H1 (cell line): ENCODE results near the gene CHRNG. TPM values are rescaled to one million over a fixed set of nuclear protein-coding genes. Genes with fewer than 3 reads are reported as not detected.
A peak's percentile ranks its signal among the peaks of the same experiment; 100 is the strongest.

Experiments used
- CTCF ChIA-PET: fragments of 300-600 bp; sonication (Branson Sonifier 250); formaldehyde crosslinking; loops from one replicate; lab custom pipeline; 2021; ENCODE audit not compliant: partially characterized antibody; lab: Charles Lee
- POLR2A ChIA-PET: fragments of 300-600 bp; sonication (Branson Sonifier 250); formaldehyde crosslinking; loops from one replicate; lab custom pipeline; 2021; ENCODE audit warnings: inconsistent platforms; ENCODE audit not compliant: partially characterized antibody; lab: Charles Lee
- DNase-seq, 2 experiments: peaks; one replicate each; pipeline versions ENCODE4 v3.0.0 to v3.0.0-alpha.2; 2010 to 2022; ENCODE audit warnings: low spot score in 2 of 2, low read depth in 1 of 2, mixed read lengths in 1 of 2
- FAIRE-seq: peaks from 2 replicates; lab custom pipeline; 2011; peaks lifted over from hg19 to GRCh38; lab: Jason Lieb, UNC
- H2AFZ ChIP-seq: 2 replicates; pipeline ENCODE4 v1.8.1; 2012; ENCODE audit warnings: low read length, inconsistent platforms
- H2AK5ac ChIP-seq: 2 replicates; pipeline ENCODE4 v1.6.1; 2013; ENCODE audit warnings: low read depth, low read length
- H2BK120ac ChIP-seq: replicated peaks from 2 replicates; pipeline ENCODE3; 2013; ENCODE audit warnings: low read depth, low read length, inconsistent platforms
- H2BK12ac ChIP-seq: 2 replicates; pipeline ENCODE4 v1.6.1; 2013; ENCODE audit warnings: low read depth, low read length
- H2BK15ac ChIP-seq: 2 replicates; pipeline ENCODE4 v1.6.1; 2013; ENCODE audit warnings: low read length
- H2BK20ac ChIP-seq: 2 replicates; pipeline ENCODE4 v1.6.1; 2013; ENCODE audit warnings: low read length
- H2BK5ac ChIP-seq: 2 replicates; pipeline ENCODE4 v1.6.1; 2013; ENCODE audit warnings: low read depth, low read length
- H3K14ac ChIP-seq: 2 replicates; pipeline ENCODE4 v1.6.1; 2013; ENCODE audit warnings: inconsistent platforms; ENCODE audit not compliant: insufficient read length
- H3K18ac ChIP-seq: 2 replicates; pipeline ENCODE4 v1.6.1; 2013; ENCODE audit warnings: low read length; ENCODE audit errors: extremely low read depth
- H3K23ac ChIP-seq: 2 replicates; pipeline ENCODE4 v1.6.1; 2013; ENCODE audit warnings: inconsistent platforms; ENCODE audit not compliant: insufficient read length
- H3K23me2 ChIP-seq: 2 replicates; pipeline ENCODE4 v1.6.1; 2013; ENCODE audit warnings: low read depth, low read length
- H3K27ac ChIP-seq: 2 replicates; pipeline ENCODE4 v1.6.1; 2011; ENCODE audit warnings: low read depth, low read length, inconsistent platforms
- H3K27me3 ChIP-seq, 4 experiments: replicated peaks in 1 of 4; 1 replicate in 1 of 4; 2 replicates in 3 of 4; pipeline versions ENCODE4 v1.6.1 to v1.8.1; 2011 to 2013; ENCODE audit warnings: low read length in 3 of 4, mild to moderate bottlenecking in 3 of 4, inconsistent platforms in 2 of 4, mixed read lengths in 2 of 4, moderate library complexity in 1 of 4; ENCODE audit not compliant: control insufficient read depth in 3 of 4, insufficient read depth in 3 of 4; ENCODE audit errors: extremely low read depth in 1 of 4
- H3K36me3 ChIP-seq, 4 experiments: 2 replicates each; pipeline versions ENCODE4 v1.6.1 to v1.8.1; 2011 to 2013; ENCODE audit warnings: mild to moderate bottlenecking in 4 of 4, low read length in 3 of 4, moderate library complexity in 2 of 4, control low read depth in 1 of 4, inconsistent platforms in 1 of 4; ENCODE audit not compliant: insufficient read depth in 4 of 4, control insufficient read depth in 2 of 4
- H3K4ac ChIP-seq: replicated peaks from 2 replicates; pipeline ENCODE3; 2013; ENCODE audit warnings: low read length, low read depth, mixed read lengths, inconsistent platforms; ENCODE audit not compliant: insufficient read length
- H3K4me1 ChIP-seq, 4 experiments: replicated peaks in 1 of 4; 1 replicate in 1 of 4; 2 replicates in 3 of 4; pipeline versions ENCODE4 v1.6.1 to v1.8.1; 2011 to 2013; ENCODE audit warnings: low read length in 3 of 4, inconsistent platforms in 2 of 4, mixed read lengths in 1 of 4; ENCODE audit not compliant: insufficient read depth in 4 of 4, control insufficient read depth in 3 of 4
- H3K4me2 ChIP-seq, 2 experiments: 2 replicates each; pipeline versions ENCODE4 v1.6.1 to v1.8.1; 2011 to 2013; ENCODE audit warnings: low read depth in 2 of 2, low read length in 2 of 2, control low read depth in 1 of 2, inconsistent platforms in 1 of 2, mild to moderate bottlenecking in 1 of 2; ENCODE audit not compliant: insufficient read depth in 1 of 2
- H3K4me3 ChIP-seq, 4 experiments: fragments of 200-600, 300-600 bp in 1 of 4; sonication (generic), shearing (Covaris generic), sonication (Bioruptor Twin) in 1 of 4; 2 replicates each; pipeline versions ENCODE4 v1.5.1 to v1.8.1; 2011 to 2016; ENCODE audit warnings: low read length in 4 of 4, low read depth in 3 of 4, control low read depth in 2 of 4, inconsistent platforms in 2 of 4, mild to moderate bottlenecking in 2 of 4, mixed read lengths in 1 of 4, moderate library complexity in 1 of 4; ENCODE audit not compliant: insufficient read depth in 2 of 4; ENCODE audit errors: extremely low read depth in 1 of 4
- H3K56ac ChIP-seq: replicated peaks from 2 replicates; pipeline ENCODE3; 2013; ENCODE audit warnings: low read depth, mild to moderate bottlenecking, mixed read lengths, low read length, inconsistent platforms; ENCODE audit not compliant: insufficient read length
- H3K79me1 ChIP-seq: 2 replicates; pipeline ENCODE4 v1.6.1; 2013; ENCODE audit warnings: low read depth, low read length, control low read depth
- H3K79me2 ChIP-seq, 2 experiments: 2 replicates each; pipeline versions ENCODE4 v1.6.1 to v1.8.1; 2012 to 2013; ENCODE audit warnings: low read length in 2 of 2, mild to moderate bottlenecking in 2 of 2, inconsistent platforms in 1 of 2; ENCODE audit not compliant: insufficient read depth in 2 of 2, control insufficient read depth in 1 of 2
- H3K9ac ChIP-seq, 4 experiments: replicated peaks in 1 of 4; 1 replicate in 1 of 4; 2 replicates in 3 of 4; pipeline versions ENCODE4 v1.6.1 to v1.8.1; 2011 to 2013; ENCODE audit warnings: low read depth in 3 of 4, low read length in 3 of 4, control low read depth in 2 of 4, mild to moderate bottlenecking in 2 of 4, moderate library complexity in 2 of 4, inconsistent platforms in 1 of 4; ENCODE audit errors: extremely low read depth in 1 of 4
- H3K9me3 ChIP-seq, 2 experiments: 2 replicates each; pipeline versions ENCODE4 v1.6.1 to v1.8.1; 2012 to 2013; ENCODE audit warnings: mild to moderate bottlenecking in 2 of 2, moderate library complexity in 2 of 2, control low read depth in 1 of 2, inconsistent platforms in 1 of 2, low read depth in 1 of 2, low read length in 1 of 2, mixed read lengths in 1 of 2; ENCODE audit not compliant: insufficient read depth in 2 of 2
- H4K20me1 ChIP-seq, 2 experiments: replicated peaks in 1 of 2; 2 replicates each; pipeline versions ENCODE3 to v1.8.1; 2011 to 2013; ENCODE audit warnings: inconsistent platforms in 2 of 2, low read length in 2 of 2, mild to moderate bottlenecking in 1 of 2; ENCODE audit not compliant: insufficient read depth in 2 of 2, control insufficient read depth in 1 of 2
- H4K5ac ChIP-seq: 2 replicates; pipeline ENCODE4 v1.6.1; 2013; ENCODE audit warnings: low read length, low read depth, mixed read lengths, inconsistent platforms; ENCODE audit not compliant: insufficient read length
- H4K8ac ChIP-seq: 2 replicates; pipeline ENCODE4 v1.8.0; 2013; ENCODE audit warnings: mild to moderate bottlenecking, moderate library complexity, low read length, inconsistent platforms; ENCODE audit not compliant: insufficient read depth; ENCODE audit errors: extremely low read depth
- H4K91ac ChIP-seq: replicated peaks from 2 replicates; pipeline ENCODE3; 2013; ENCODE audit warnings: low read length, mixed read lengths, inconsistent platforms; ENCODE audit not compliant: insufficient read length
- CBX8 ChIP-seq: fragments of 300-800, 300-1000 bp; sonication (generic); IDR thresholded peaks from 2 replicates; pipeline ENCODE4 v1.7.1; 2016; ENCODE audit warnings: low read depth, low read length, borderline replicate concordance
- CTCF ChIP-seq, 3 experiments: IDR thresholded peaks; 1 replicate in 2 of 3; 2 replicates in 1 of 3; pipeline versions ENCODE4 v1.5.1 to v1.6.1; 2011; ENCODE audit warnings: low read length in 3 of 3, mild to moderate bottlenecking in 3 of 3, inconsistent platforms in 2 of 3, low read depth in 1 of 3, moderate library complexity in 1 of 3; ENCODE audit not compliant: insufficient read depth in 1 of 3; ENCODE audit errors: control extremely low read depth in 1 of 3
- E2F6 ChIP-seq: IDR thresholded peaks from 2 replicates; pipeline ENCODE4 v1.6.1; 2012; ENCODE audit warnings: inconsistent platforms
- POLR2AphosphoS5 ChIP-seq: IDR thresholded peaks from 2 replicates; pipeline ENCODE4 v1.6.1; 2011; ENCODE audit warnings: low read depth, low read length
- RAD21 ChIP-seq, 2 experiments: IDR thresholded peaks in 1 of 2; conservative IDR thresholded peaks in 1 of 2; 2 replicates each; pipeline ENCODE4 v1.6.1; 2011; ENCODE audit warnings: low read depth in 2 of 2, low read length in 2 of 2, improper control_type of control experiment in 1 of 2, inconsistent platforms in 1 of 2, mild to moderate bottlenecking in 1 of 2, moderate library complexity in 1 of 2
- TCF12 ChIP-seq: IDR thresholded peaks from 2 replicates; pipeline ENCODE4 v1.6.1; 2011; ENCODE audit warnings: low read depth, mild to moderate bottlenecking, low read length
- WGBS, 2 experiments: shearing (Covaris generic) in 1 of 2; methylation state at CpG; one replicate each; pipeline versions ENCODE4 v1.1.6 to v1.1.7; 2013 to 2015; ENCODE audit warnings: low lambda C conversion rate in 2 of 2, mixed read lengths in 2 of 2, inconsistent platforms in 1 of 2, low coverage in 1 of 2, missing lambda C conversion rate in 1 of 2; ENCODE audit not compliant: insufficient replicate concordance in 2 of 2, insufficient coverage in 1 of 2, insufficient read length in 1 of 2; ENCODE audit errors: extremely low coverage in 1 of 2, missing lambda C conversion rate in 1 of 2; 5-methylcytosine and 5-hydroxymethylcytosine counted together
- polyA plus RNA-seq, 7 experiments: library from polyadenylated mRNA; depleted of rRNA in 3 of 7; stranded (reverse) in 5 of 7; unstranded in 2 of 7; fragments of >200 nt in 5 of 7; fragments of 200-250 nt in 2 of 7; gene quantifications; 1 replicate in 5 of 7; 2 replicates in 1 of 7; 4 replicates in 1 of 7; pipeline versions ENCODE4 v1.2.1 to v1.2.3, GENCODE V29; 2011 to 2013; ENCODE audit warnings: missing spikeins in 2 of 7, mixed read lengths in 2 of 7
- total RNA-seq: library from RNA; stranded (reverse); fragmentation: NEBNext Ultra II Directional; extraction: Animal tissue kit (Norgen Biotek cat#: 25700); gene quantifications from 2 replicates; pipeline ENCODE4 v1.2.1, GENCODE V29; 2021

CHRNG gene
- total and polyA plus RNA-seq, 2 of the 8 experiments (the other 6 are each of a cell fraction or from before 2014, with no cell fraction given) = 0.05 TPM; not detected in 1

GRCh38 chr2:232508251-232508650, 31.2 kb upstream of the CHRNG start:
- Histone ChIP-seq H2AFZ (no peak overlapping the region), H2BK120ac (no peak overlapping the region), H3K79me1 (no peaks in the 10 kb centered on the region), H4K91ac (no peak overlapping the region), H2BK12ac (no peak overlapping the region), H3K9me3 (no peaks in the 10 kb centered on the region), H3K36me3 (no peaks in the 10 kb centered on the region), H4K8ac (no peak overlapping the region), H2BK20ac (no peak overlapping the region), H3K23me2 (peaks cover 7% of the 10 kb centered on the region; the same call in 1 of the 2 replicates), H4K20me1 (peaks cover 0 to 2% of the 10 kb centered on the region in 2 experiments), H3K4me1 (peaks cover 0 to 19% (median 12%) of the 10 kb centered on the region in 4 experiments; a peak in 6 of 7 replicates), H3K79me2 (no peaks in the 10 kb centered on the region), H2BK15ac (0 out of 2 replicates have a peak overlapping the region, but pooled peaks have one; percentile 72), H3K4me2 (no peak overlapping the region), H3K18ac (no peak overlapping the region), H3K23ac (no peak overlapping the region), H3K4ac (no peak overlapping the region), H4K5ac (no peak overlapping the region), H3K27ac (no peak overlapping the region), H3K14ac (no peak overlapping the region), H2BK5ac (no peak overlapping the region), H2AK5ac (no peak overlapping the region; the same call in 1 of the 2 replicates), H3K4me3 (no peak overlapping the region), H3K27me3 (peaks cover 15 to 34% (median 32%) of the 10 kb centered on the region in 4 experiments), H3K56ac (no peak overlapping the region), H3K9ac (no peak overlapping the region; a peak in 1 of 7 replicates)
- ChIA-PET CTCF (interaction anchor here (0.6 to 10.8 kb wide), 14 partner anchors 8 to 174 kb away, joined by 3 to 176 read pairs (median 4); partner anchors contain the start of genes CHRND and PRSS56), POLR2A (interaction anchor here (0.9 to 1.7 kb wide), 4 partner anchors 12 to 42 kb away, joined by 3 to 5 read pairs (median 3); partner anchors contain the start of genes EIF4E2, PRSS56 and TIGD1)
- FAIRE-seq = no peak
- 81% methylated on average over 6 of the region's 7 CpGs; no CpG with 5 or more reads in 1 of the 2 experiments for WGBS, 2 experiments
- TF ChIP-seq E2F6 (no peak), RAD21 (IDR thresholded peaks at IDR 0.05 in 1 of 2, conservative IDR thresholded peaks at IDR 0.05 in 1 of 2; ENCODE audit: low read depth in 2 of 2, low read length in 2 of 2) (peak; percentile 33 to 63), CTCF (IDR thresholded peaks at IDR 0.05; ENCODE audit: control extremely low read depth in 1 of 3, insufficient read depth in 1 of 3, low read depth in 1 of 3, low read length in 3 of 3) (peak in 2 of 3 experiments; percentile 57 to 58; a peak in 3 of 4 replicates), TCF12 (0 out of 2 replicates have a peak, but pooled peaks have one; percentile 13), POLR2AphosphoS5 (no peak), CBX8 (no peak)
- no peak for DNase-seq
